GM15510 (cell line): ENCODE results near the gene MEF2C.
A peak's percentile ranks its signal among the peaks of the same experiment; 100 is the strongest.

Experiments used
- POLR2A ChIP-seq: IDR thresholded peaks from 3 replicates; pipeline ENCODE4 v1.6.1; 2011; ENCODE audit warnings: borderline replicate concordance; ENCODE audit not compliant: insufficient read length; ENCODE audit errors: extremely low read depth

Gene MEF2C

GRCh38 chr5:88883059-88883835 lies at the start of gene MEF2C:
Gene MEF2C (minus strand): TSS chr5:88883184. CDS start chr5:88823788, 59,396 bp downstream.
- TF ChIP-seq POLR2A: peak; percentile 89

GRCh38 chr5:88932541-88932940 lies 49.6 kb upstream of the MEF2C start:
- TF ChIP-seq POLR2A: no peak

GRCh38 chr5:88930335-88930734 lies 47.4 kb upstream of the MEF2C start:
- TF ChIP-seq POLR2A: no peak

- TF ChIP-seq POLR2A: no peak
Measured at GRCh38 chr5:88929385-88929784, 46.4 kb upstream of the MEF2C start.

- TF ChIP-seq POLR2A: no peak
Measured at GRCh38 chr5:88926774-88927173, 43.8 kb upstream of the MEF2C start.

- no peak for TF ChIP-seq POLR2A
Measured at GRCh38 chr5:88925692-88926490, 42.9 kb upstream of the MEF2C start.

GRCh38 chr5:88924330-88924657 lies 41.3 kb upstream of the MEF2C start:
- TF ChIP-seq POLR2A: no peak

GRCh38 chr5:88923623-88924329 lies 40.8 kb upstream of the MEF2C start:
- TF ChIP-seq POLR2A: no peak

GRCh38 chr5:88899096-88899737 lies 16.2 kb upstream of the MEF2C start:
- no peak for TF ChIP-seq POLR2A

- no peak for TF ChIP-seq POLR2A
Measured at GRCh38 chr5:88897748-88898147, 14.8 kb upstream of the MEF2C start.

- TF ChIP-seq POLR2A: no peak
Measured at GRCh38 chr5:88895681-88896501, 12.9 kb upstream of the MEF2C start.

- no peak for TF ChIP-seq POLR2A
Measured at GRCh38 chr5:88892669-88893068, 9.7 kb upstream of the MEF2C start.

GRCh38 chr5:88890070-88890781 lies 7.2 kb upstream of the MEF2C start:
- TF ChIP-seq POLR2A: no peak

- peak; percentile 64 for TF ChIP-seq POLR2A
Measured at GRCh38 chr5:88889189-88890069, 6.4 kb upstream of the MEF2C start.
